GM21786 (cell line): Measurements from ENCODE around the gene CIAPIN1.

Experiments
- ATAC-seq: cut with Tn5 transposase; IDR thresholded peaks from one replicate; pipeline ENCODE4 v1.9.1; 2021; ENCODE audit not compliant: unreplicated experiment

CIAPIN1 gene

GRCh38 chr16:57384248-57385070 lies 62.7 kb downstream of the CIAPIN1 start:
- ATAC-seq = no peak

- no peak for ATAC-seq
Observed at GRCh38 chr16:57383276-57384247, 63.6 kb downstream of the CIAPIN1 start.

GRCh38 chr16:57382535-57383275 lies 64.5 kb downstream of the CIAPIN1 start:
- no peak for ATAC-seq

GRCh38 chr16:57381791-57382534 lies 65.2 kb downstream of the CIAPIN1 start:
- no peak for ATAC-seq

- ATAC-seq = no peak
Observed at GRCh38 chr16:57380671-57381462, 66.3 kb downstream of the CIAPIN1 start.

- no peak for ATAC-seq
Observed at GRCh38 chr16:57379579-57379978, 67.6 kb downstream of the CIAPIN1 start.
